ENCODE results near the gene CD84.

The CD84 gene

GRCh38 chr1:160606611-160607010 is 27.3 kb upstream of the CD84 start:
- peaks cover 0 to 18% (median 4%) of the 10 kb centered on the region in 4 experiments for H3K4me1 ChIP-seq (ENCODE audit: control extremely low read depth in 1 of 4, control insufficient read depth in 4 of 4, insufficient read depth in 4 of 4, low read length in 3 of 4)
- no peak overlapping the region for H3K27ac ChIP-seq (ENCODE audit: insufficient read depth in 1 of 2, low read depth in 1 of 2, low read length in 2 of 2, poor library complexity in 1 of 2, severe bottlenecking in 2 of 2)
- no peak overlapping the region for H3K4me3 ChIP-seq (ENCODE audit: control insufficient read depth in 1 of 7, extremely low read depth in 1 of 7, insufficient read depth in 4 of 7, low read depth in 2 of 7, low read length in 6 of 7)
- CTCF ChIA-PET = interaction anchor here (0.7 to 10.6 kb wide), 21 partner anchors 9 to 250 kb away, joined by 3 to 120 read pairs (median 4); partner anchors contain the start of gene CD84
- H3K27me3 ChIP-seq (replicated peaks in 2 of 5; ENCODE audit: control insufficient read depth in 4 of 5, insufficient read depth in 5 of 5, low read length in 4 of 5) = no peaks in the 10 kb centered on the region
- peaks cover 0 to 14% (median 4%) of the 10 kb centered on the region in 5 experiments for H3K9me3 ChIP-seq (ENCODE audit: control extremely low read depth in 1 of 5, control insufficient read depth in 4 of 5, insufficient read depth in 2 of 5, low read depth in 1 of 5, low read length in 4 of 5)
- DNase-seq = no peak
- POLR2A ChIA-PET = interaction anchor here (0.8 kb wide), 1 partner anchor 62 kb away, joined by 3 read pairs; no protein-coding TSS in a partner anchor
- H3K36me3 ChIP-seq (ENCODE audit: control insufficient read depth in 4 of 4, insufficient read depth in 4 of 4, low read length in 3 of 4) = no peaks in the 10 kb centered on the region
- WGBS (ENCODE audit: insufficient coverage) = 71% methylated on average over 1 of the region's 1 CpG

- POLR2A ChIA-PET = no interaction called here
- WGBS (ENCODE audit: insufficient coverage) = 93% methylated on average over 3 of the region's 4 CpGs
- Histone ChIP-seq H3K9me3 (ENCODE audit: control extremely low read depth in 1 of 5, control insufficient read depth in 4 of 5, insufficient read depth in 2 of 5, low read depth in 1 of 5, low read length in 4 of 5) (peaks cover 0 to 19% (median 4%) of the 10 kb centered on the region in 5 experiments), H3K36me3 (ENCODE audit: control insufficient read depth in 4 of 4, insufficient read depth in 4 of 4, low read length in 3 of 4) (no peaks in the 10 kb centered on the region), H3K4me1 (ENCODE audit: control extremely low read depth in 1 of 4, control insufficient read depth in 4 of 4, insufficient read depth in 4 of 4, low read length in 3 of 4) (peaks cover 0 to 18% (median 3%) of the 10 kb centered on the region in 4 experiments), H3K27ac (ENCODE audit: insufficient read depth in 1 of 2, low read depth in 1 of 2, low read length in 2 of 2, poor library complexity in 1 of 2, severe bottlenecking in 2 of 2) (no peak overlapping the region), H3K27me3 (replicated peaks in 2 of 5; ENCODE audit: control insufficient read depth in 4 of 5, insufficient read depth in 5 of 5, low read length in 4 of 5) (no peaks in the 10 kb centered on the region), H3K4me3 (ENCODE audit: control insufficient read depth in 1 of 7, extremely low read depth in 1 of 7, insufficient read depth in 4 of 7, low read depth in 2 of 7, low read length in 6 of 7) (no peak overlapping the region)
- CTCF ChIA-PET = interaction anchor here (0.9 to 10.6 kb wide), 19 partner anchors 8 to 249 kb away, joined by 3 to 120 read pairs (median 5); partner anchors contain the start of gene CD84
- DNase-seq = no peak
Observed at GRCh38 chr1:160605792-160606479, 26.6 kb upstream of the CD84 start.

- ChIA-PET CTCF (interaction anchor here (0.9 to 10.6 kb wide), 10 partner anchors 12 to 253 kb away, joined by 3 to 120 read pairs (median 6); no protein-coding TSS in a partner anchor), POLR2A (interaction anchor here (0.7 kb wide), 1 partner anchor 52 kb away, joined by 3 read pairs; no protein-coding TSS in a partner anchor)
- no peaks in the 10 kb centered on the region for H3K27me3 ChIP-seq (replicated peaks in 2 of 5; ENCODE audit: control insufficient read depth in 4 of 5, insufficient read depth in 5 of 5, low read length in 4 of 5)
- H3K4me1 ChIP-seq (ENCODE audit: control extremely low read depth in 1 of 4, control insufficient read depth in 4 of 4, insufficient read depth in 4 of 4, low read length in 3 of 4) = peaks cover 0 to 12% (median 3%) of the 10 kb centered on the region in 4 experiments
- no peak for DNase-seq
- 100% methylated on average over 2 of the region's 2 CpGs for WGBS (ENCODE audit: insufficient coverage)
- H3K27ac ChIP-seq (ENCODE audit: insufficient read depth in 1 of 2, low read depth in 1 of 2, low read length in 2 of 2, poor library complexity in 1 of 2, severe bottlenecking in 2 of 2) = no peak overlapping the region
- no peak overlapping the region for H3K4me3 ChIP-seq (ENCODE audit: control insufficient read depth in 1 of 7, extremely low read depth in 1 of 7, insufficient read depth in 4 of 7, low read depth in 2 of 7, low read length in 6 of 7)
- H3K9me3 ChIP-seq (ENCODE audit: control extremely low read depth in 1 of 5, control insufficient read depth in 4 of 5, insufficient read depth in 2 of 5, low read depth in 1 of 5, low read length in 4 of 5) = peaks cover 0 to 21% (median 4%) of the 10 kb centered on the region in 5 experiments
- no peaks in the 10 kb centered on the region for H3K36me3 ChIP-seq (ENCODE audit: control insufficient read depth in 4 of 4, insufficient read depth in 4 of 4, low read length in 3 of 4)
Observed at GRCh38 chr1:160605205-160605604, 25.9 kb upstream of the CD84 start.

GRCh38 chr1:160597705-160598104 is 18.4 kb upstream of the CD84 start:
- Histone ChIP-seq H3K4me3 (ENCODE audit: control insufficient read depth in 1 of 7, extremely low read depth in 1 of 7, insufficient read depth in 4 of 7, low read depth in 2 of 7, low read length in 6 of 7) (no peak overlapping the region), H3K4me1 (ENCODE audit: control extremely low read depth in 1 of 4, control insufficient read depth in 4 of 4, insufficient read depth in 4 of 4, low read length in 3 of 4) (no peaks in the 10 kb centered on the region), H3K9me3 (ENCODE audit: control extremely low read depth in 1 of 5, control insufficient read depth in 4 of 5, insufficient read depth in 2 of 5, low read depth in 1 of 5, low read length in 4 of 5) (peaks cover 0 to 17% (median 3%) of the 10 kb centered on the region in 5 experiments), H3K27ac (ENCODE audit: insufficient read depth in 1 of 2, low read depth in 1 of 2, low read length in 2 of 2, poor library complexity in 1 of 2, severe bottlenecking in 2 of 2) (no peak overlapping the region), H3K36me3 (ENCODE audit: control insufficient read depth in 4 of 4, insufficient read depth in 4 of 4, low read length in 3 of 4) (no peaks in the 10 kb centered on the region), H3K27me3 (replicated peaks in 2 of 5; ENCODE audit: control insufficient read depth in 4 of 5, insufficient read depth in 5 of 5, low read length in 4 of 5) (no peaks in the 10 kb centered on the region)
- DNase-seq = no peak
- WGBS (ENCODE audit: insufficient coverage) = 100% methylated on average over 1 of the region's 2 CpGs
- ChIA-PET POLR2A (interaction anchor here (1.1 kb wide), 1 partner anchor 9 kb away, joined by 4 read pairs; no protein-coding TSS in a partner anchor), CTCF (interaction anchor here (0.6 to 2.8 kb wide), 5 partner anchors 9 to 166 kb away, joined by 3 to 8 read pairs (median 4); no protein-coding TSS in a partner anchor)

- WGBS (ENCODE audit: insufficient coverage) = 100% methylated on average over 1 of the region's 1 CpG
- Histone ChIP-seq H3K9me3 (ENCODE audit: control extremely low read depth in 1 of 5, control insufficient read depth in 4 of 5, insufficient read depth in 2 of 5, low read depth in 1 of 5, low read length in 4 of 5) (peaks cover 0 to 19% (median 0%) of the 10 kb centered on the region in 5 experiments), H3K4me1 (ENCODE audit: control extremely low read depth in 1 of 4, control insufficient read depth in 4 of 4, insufficient read depth in 4 of 4, low read length in 3 of 4) (no peaks in the 10 kb centered on the region), H3K36me3 (ENCODE audit: control insufficient read depth in 4 of 4, insufficient read depth in 4 of 4, low read length in 3 of 4) (no peaks in the 10 kb centered on the region), H3K4me3 (ENCODE audit: control insufficient read depth in 1 of 7, extremely low read depth in 1 of 7, insufficient read depth in 4 of 7, low read depth in 2 of 7, low read length in 6 of 7) (no peak overlapping the region), H3K27me3 (replicated peaks in 2 of 5; ENCODE audit: control insufficient read depth in 4 of 5, insufficient read depth in 5 of 5, low read length in 4 of 5) (no peaks in the 10 kb centered on the region), H3K27ac (ENCODE audit: insufficient read depth in 1 of 2, low read depth in 1 of 2, low read length in 2 of 2, poor library complexity in 1 of 2, severe bottlenecking in 2 of 2) (no peak overlapping the region)
- ChIA-PET POLR2A (interaction anchor here (1.1 kb wide), 1 partner anchor 8 kb away, joined by 4 read pairs; no protein-coding TSS in a partner anchor), CTCF (interaction anchor here (2.8 kb wide), 1 partner anchor 10 kb away, joined by 8 read pairs; no protein-coding TSS in a partner anchor)
- DNase-seq = no peak
Observed at GRCh38 chr1:160597051-160597450, 17.8 kb upstream of the CD84 start.

- Histone ChIP-seq H3K27me3 (replicated peaks in 2 of 5; ENCODE audit: control insufficient read depth in 4 of 5, insufficient read depth in 5 of 5, low read length in 4 of 5) (no peaks in the 10 kb centered on the region), H3K27ac (ENCODE audit: insufficient read depth in 1 of 2, low read depth in 1 of 2, low read length in 2 of 2, poor library complexity in 1 of 2, severe bottlenecking in 2 of 2) (no peak overlapping the region), H3K36me3 (ENCODE audit: control insufficient read depth in 4 of 4, insufficient read depth in 4 of 4, low read length in 3 of 4) (no peaks in the 10 kb centered on the region), H3K9me3 (ENCODE audit: control extremely low read depth in 1 of 5, control insufficient read depth in 4 of 5, insufficient read depth in 2 of 5, low read depth in 1 of 5, low read length in 4 of 5) (peaks cover 0 to 9% (median 0%) of the 10 kb centered on the region in 5 experiments), H3K4me1 (ENCODE audit: control extremely low read depth in 1 of 4, control insufficient read depth in 4 of 4, insufficient read depth in 4 of 4, low read length in 3 of 4) (peaks cover 0 to 16% (median 0%) of the 10 kb centered on the region in 4 experiments), H3K4me3 (ENCODE audit: control insufficient read depth in 1 of 7, extremely low read depth in 1 of 7, insufficient read depth in 4 of 7, low read depth in 2 of 7, low read length in 6 of 7) (no peak overlapping the region)
- no peak for DNase-seq
- POLR2A ChIA-PET = no interaction called here
- no CpG with 5 or more reads among the region's 1 CpG for WGBS (ENCODE audit: insufficient coverage)
- CTCF ChIA-PET = interaction anchor here (0.9 to 1.9 kb wide), 4 partner anchors 9 to 162 kb away, joined by 3 to 4 read pairs (median 3); no protein-coding TSS in a partner anchor
Observed at GRCh38 chr1:160590488-160590887, 11.2 kb upstream of the CD84 start.

All from common myeloid progenitor, CD34-positive (primary cell).